H7 (cell line): ENCODE measurements around the gene HCFC1R1. TPM values are rescaled to one million over a fixed set of nuclear protein-coding genes. Genes with fewer than 3 reads are reported as not detected.

Experiments used
- DNase-seq: peaks from one replicate; pipeline ENCODE4 v3.0.0; 2012
- H3K27me3 ChIP-seq: 2 replicates; pipeline ENCODE4 v1.6.0; 2011; ENCODE audit warnings: mild to moderate bottlenecking, low read length; ENCODE audit not compliant: control insufficient read depth, insufficient read depth
- H3K36me3 ChIP-seq: replicated peaks from 2 replicates; pipeline ENCODE4 v1.5.1; 2011; ENCODE audit warnings: low read length; ENCODE audit not compliant: control insufficient read depth, insufficient read depth
- H3K4me3 ChIP-seq: 2 replicates; pipeline ENCODE4 v1.5.1; 2011; ENCODE audit warnings: low read depth, mild to moderate bottlenecking, control low read depth, low read length, moderate library complexity; ENCODE audit not compliant: insufficient read depth
- total RNA-seq: library from RNA; depleted of rRNA; stranded (reverse); fragments of >200 nt; shearing (Covaris generic); gene quantifications from 2 replicates; pipeline ENCODE4 v1.2.3, GENCODE V29; 2014

Gene HCFC1R1
- total RNA-seq, 1 experiment from 2014 or later, result 156 TPM

DNA sequence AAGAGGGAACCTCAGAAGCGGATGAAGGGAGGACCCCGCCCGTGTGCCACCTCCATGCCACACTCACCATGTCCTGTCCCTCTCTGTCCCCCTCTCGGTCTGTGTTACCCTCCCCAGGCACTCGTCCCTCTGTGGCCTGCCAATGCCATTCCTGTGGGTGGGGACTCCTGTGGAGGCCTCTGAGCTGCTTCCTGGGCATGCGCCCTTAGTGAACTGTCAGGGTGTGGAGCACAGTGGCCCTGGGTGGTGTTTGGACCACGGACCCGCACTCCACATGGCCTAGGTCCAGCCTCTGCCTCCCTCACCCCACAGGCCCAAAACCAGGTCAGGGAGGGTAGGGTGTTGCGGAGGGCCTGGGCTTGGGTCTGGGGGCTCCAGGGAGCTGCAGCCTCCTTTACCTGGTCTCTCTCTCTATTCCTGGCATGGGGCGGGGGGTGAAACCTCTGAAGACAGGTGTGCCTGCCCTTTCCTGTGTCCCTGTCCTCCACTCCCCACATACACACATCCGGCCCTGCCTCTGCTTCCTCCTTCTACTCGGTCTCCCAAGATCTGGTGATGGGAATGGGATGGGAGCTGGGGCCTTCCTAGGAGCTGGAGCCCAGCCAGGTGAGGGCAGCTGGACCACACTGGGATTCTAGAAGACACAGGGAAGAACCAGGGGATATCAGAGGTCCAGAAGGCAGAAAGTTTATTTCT, 32.0 kb downstream of the HCFC1R1 start:
- no peaks in the 10 kb centered on the region for H3K36me3 ChIP-seq
- no peak overlapping the region for H3K4me3 ChIP-seq
- no peaks in the 10 kb centered on the region; the same call in 1 of the 2 replicates for H3K27me3 ChIP-seq
- no peak for DNase-seq

GRCh38 chr16:2990891-2991290, 32.9 kb downstream of the HCFC1R1 start:
- Histone ChIP-seq H3K4me3 (no peak overlapping the region), H3K27me3 (no peaks in the 10 kb centered on the region; the same call in 1 of the 2 replicates), H3K36me3 (no peaks in the 10 kb centered on the region)
- peak; percentile 76 for DNase-seq

DNA sequence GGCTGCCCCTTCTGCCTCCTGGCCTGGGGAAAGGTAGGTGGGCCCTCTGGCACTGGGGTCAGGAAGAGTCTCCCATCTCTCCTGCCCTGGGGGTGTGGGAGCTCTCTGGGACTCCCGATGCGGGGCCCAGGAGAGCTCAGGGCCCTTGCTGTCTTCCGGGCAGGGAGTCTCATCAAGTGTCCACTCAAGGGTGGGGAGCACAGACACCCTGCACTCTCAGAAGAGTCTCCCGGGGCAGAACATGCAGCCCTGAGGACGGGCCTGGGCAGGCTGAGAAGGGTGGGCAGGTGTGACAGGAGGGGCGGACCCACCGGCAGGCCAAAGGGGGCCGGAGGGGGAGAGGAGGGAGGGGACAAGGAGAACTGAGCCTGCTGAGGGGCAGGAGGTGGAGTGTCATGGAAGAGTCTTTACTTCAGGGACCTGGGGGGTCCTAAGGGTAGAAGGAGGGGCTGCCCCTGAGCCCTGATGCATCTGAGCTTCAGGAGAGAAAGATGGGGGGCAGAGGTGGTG, 35.1 kb downstream of the HCFC1R1 start:
- Histone ChIP-seq H3K4me3 (no peak overlapping the region), H3K27me3 (no peaks in the 10 kb centered on the region; the same call in 1 of the 2 replicates), H3K36me3 (no peaks in the 10 kb centered on the region)
- peak; percentile 76 for DNase-seq

DNA sequence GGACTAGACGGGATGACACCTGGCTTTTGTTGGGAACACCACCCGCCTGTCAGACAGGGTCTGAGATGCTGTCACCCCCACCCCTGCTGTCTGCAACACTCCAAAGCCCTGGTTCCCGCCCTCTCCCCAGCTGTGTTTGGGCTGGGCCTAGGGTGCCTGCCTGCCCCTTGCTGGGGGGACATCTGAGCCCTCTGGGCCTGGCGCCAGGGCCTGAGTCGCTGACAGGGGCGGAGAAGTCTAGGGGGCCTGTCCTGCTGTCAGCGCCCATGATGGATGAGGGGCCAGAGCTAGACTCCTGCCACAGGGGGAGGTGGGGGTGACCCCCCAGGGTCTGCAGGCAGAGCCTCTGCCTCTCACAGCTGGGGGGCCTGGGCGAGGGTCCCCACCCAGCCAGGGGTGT, 35.9 kb downstream of the HCFC1R1 start:
- Histone ChIP-seq H3K27me3 (no peaks in the 10 kb centered on the region; the same call in 1 of the 2 replicates), H3K36me3 (no peaks in the 10 kb centered on the region), H3K4me3 (no peak overlapping the region)
- no peak for DNase-seq

GRCh38 chr16:2987286-2987685, 36.5 kb downstream of the HCFC1R1 start:
- no peaks in the 10 kb centered on the region for H3K36me3 ChIP-seq
- DNase-seq, result no peak
- H3K27me3 ChIP-seq, result no peaks in the 10 kb centered on the region; the same call in 1 of the 2 replicates
- H3K4me3 ChIP-seq, result no peak overlapping the region

DNA sequence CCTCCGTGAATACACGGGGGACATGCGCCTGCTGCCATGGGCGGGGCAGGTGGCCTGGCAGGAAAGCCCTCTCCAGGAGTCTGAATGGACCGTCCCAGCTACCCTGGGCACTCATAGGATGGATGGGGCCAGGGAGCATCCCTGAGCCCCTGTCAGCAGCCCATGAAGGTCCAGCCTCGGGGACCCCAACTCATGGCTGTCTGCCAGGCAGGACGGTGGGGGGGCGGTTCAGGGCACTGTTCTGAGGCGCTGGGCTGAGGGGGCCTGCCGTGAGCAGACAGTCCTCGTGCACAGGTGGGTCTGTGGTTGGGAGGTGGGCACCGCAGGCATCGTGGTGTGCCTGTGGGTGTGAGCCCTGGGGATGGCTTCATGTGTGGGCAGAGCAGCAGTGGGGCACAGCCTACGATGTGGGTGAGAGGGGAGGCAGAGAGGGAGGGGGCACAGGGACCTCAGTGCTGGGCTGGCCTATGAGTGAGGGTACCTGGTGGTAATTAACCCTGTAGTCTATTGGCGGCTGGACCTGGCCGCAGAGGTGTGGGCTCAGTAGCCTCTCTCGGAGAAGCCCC, 37.0 kb downstream of the HCFC1R1 start:
- H3K4me3 ChIP-seq, result no peak overlapping the region
- no peaks in the 10 kb centered on the region for H3K36me3 ChIP-seq
- no peak for DNase-seq
- no peaks in the 10 kb centered on the region; the same call in 1 of the 2 replicates for H3K27me3 ChIP-seq

GRCh38 chr16:2985893-2986355, 37.8 kb downstream of the HCFC1R1 start:
- no peaks in the 10 kb centered on the region; the same call in 1 of the 2 replicates for H3K27me3 ChIP-seq
- DNase-seq, result no peak

GRCh38 chr16:2985462-2985861, 38.3 kb downstream of the HCFC1R1 start:
- no peak for DNase-seq
- Histone ChIP-seq H3K27me3 (no peaks in the 10 kb centered on the region; the same call in 1 of the 2 replicates), H3K36me3 (no peaks in the 10 kb centered on the region), H3K4me3 (no peak overlapping the region)

More at GRCh38 chr16:2985893-2986355, 37.8 kb downstream of the HCFC1R1 start:
- Histone ChIP-seq H3K4me3 (no peak overlapping the region), H3K36me3 (no peaks in the 10 kb centered on the region)

- Histone ChIP-seq H3K36me3 (peaks cover 1% of the 10 kb centered on the region; the same call in 1 of the 2 replicates), H3K4me3 (no peak overlapping the region), H3K27me3 (no peaks in the 10 kb centered on the region)
- peak; percentile 98 for DNase-seq
These were observed 40.0 kb downstream of the HCFC1R1 start for GRCh38 chr16:2983706-2984136.

DNA sequence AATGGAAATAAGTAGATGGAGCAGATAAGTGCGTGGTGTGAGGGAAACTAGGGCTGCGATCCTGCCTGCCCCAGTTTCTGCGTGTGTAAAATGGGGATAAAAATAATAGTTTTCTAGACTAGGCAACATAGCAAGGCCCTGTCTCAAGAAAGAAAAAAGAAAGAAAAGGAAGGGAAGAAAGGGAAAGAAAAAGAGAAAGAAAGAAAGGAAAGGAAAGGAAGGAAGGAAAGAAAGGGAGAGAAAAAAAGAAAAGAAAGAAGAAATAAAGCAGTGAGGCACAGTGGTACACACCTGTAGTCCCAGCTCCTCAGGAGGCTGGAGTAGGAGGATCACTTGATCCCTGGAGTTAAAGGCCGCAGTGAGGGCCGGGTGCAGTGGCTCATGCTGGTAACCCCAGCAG, 41.3 kb downstream of the HCFC1R1 start:
- Histone ChIP-seq H3K36me3 (peaks cover 6% of the 10 kb centered on the region), H3K27me3 (no peaks in the 10 kb centered on the region), H3K4me3 (no peak overlapping the region)
- DNase-seq, result no peak

GRCh38 chr16:2981899-2982250, 41.9 kb downstream of the HCFC1R1 start:
- DNase-seq, result peak; percentile 81
- H3K36me3 ChIP-seq, result peaks cover 9% of the 10 kb centered on the region
- H3K4me3 ChIP-seq, result peak overlapping the region; percentile 4
- H3K27me3 ChIP-seq, result no peaks in the 10 kb centered on the region

DNA sequence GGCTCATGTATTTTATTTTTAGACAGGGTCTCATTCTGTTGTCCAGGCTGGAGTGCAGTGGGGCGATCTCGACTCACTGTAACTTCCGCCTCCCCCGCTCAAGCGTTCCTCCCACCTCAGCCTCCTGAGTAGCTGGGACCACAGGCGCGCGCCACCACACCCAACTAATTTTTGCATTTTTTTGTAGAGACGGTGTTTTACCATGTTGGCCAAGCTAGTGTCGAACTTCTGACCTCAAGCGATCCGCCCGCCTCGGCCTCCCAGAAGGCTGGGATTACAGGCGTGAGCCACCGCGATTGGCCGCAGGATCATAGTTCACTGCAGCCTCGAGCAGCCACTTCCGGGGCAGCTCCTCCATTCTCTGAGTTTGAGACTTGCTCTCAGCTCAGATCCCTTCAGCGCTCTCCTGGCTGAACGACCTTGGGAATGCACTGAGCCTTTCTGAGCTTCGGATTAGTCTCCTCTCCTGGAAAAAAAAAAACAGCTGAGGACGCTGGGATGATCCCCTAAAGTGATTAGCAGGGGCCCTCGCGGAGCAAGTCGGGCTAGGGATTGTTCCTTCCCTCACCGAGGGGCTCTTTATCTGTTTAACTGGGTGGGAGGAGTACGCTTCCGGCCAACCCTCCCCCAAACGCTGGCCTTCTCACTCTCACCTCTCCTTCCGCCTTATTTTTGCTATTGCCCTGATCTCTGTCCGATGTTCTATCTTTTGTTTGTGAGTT, 42.4 kb downstream of the HCFC1R1 start:
- peak; percentile 86 for DNase-seq
- Histone ChIP-seq H3K27me3 (no peaks in the 10 kb centered on the region), H3K4me3 (peak overlapping the region; percentile 94), H3K36me3 (peaks cover 12% of the 10 kb centered on the region)

- Histone ChIP-seq H3K27me3 (no peaks in the 10 kb centered on the region), H3K36me3 (peaks cover 16% of the 10 kb centered on the region), H3K4me3 (peak within 1 kb of the TSS; percentile 94)
- DNase-seq, result peak; percentile 100
These were observed 43.2 kb downstream of the HCFC1R1 start, which contains the start of gene PKMYT1 for GRCh38 chr16:2980227-2981176. Gene PKMYT1, minus strand, starts transcription at chr16:2980446. Its CDS starts 789 bp downstream, at chr16:2979657.
